OCI-LY1 (cell line): ENCODE results near the gene PTPRR.

Source experiments
- H2AFZ ChIP-seq: fragments of 200-600 bp; sonication (generic), shearing (Covaris generic); 2 replicates; pipeline ENCODE4 v1.6.0; 2014; ENCODE audit warnings: antibody characterized with exemption, mild to moderate bottlenecking, low read length
- H3F3A ChIP-seq: fragments of 200-600 bp; sonication (generic), shearing (Covaris generic); 2 replicates; pipeline ENCODE4 v1.6.0; 2014; ENCODE audit warnings: mild to moderate bottlenecking, antibody characterized with exemption, low read length, moderate library complexity; ENCODE audit not compliant: insufficient read depth
- H3K27ac ChIP-seq: fragments of 200-600 bp; sonication (generic); 2 replicates; pipeline ENCODE4 v1.5.1; 2014; ENCODE audit warnings: low read length, mixed run types, mild to moderate bottlenecking, low read depth; ENCODE audit not compliant: poor library complexity, severe bottlenecking
- H3K27me3 ChIP-seq: fragments of 200-600 bp; sonication (generic); 2 replicates; pipeline ENCODE4 v1.6.0; 2014; ENCODE audit warnings: antibody characterized with exemption, mild to moderate bottlenecking, low read length, moderate library complexity; ENCODE audit not compliant: insufficient read depth
- H3K36me3 ChIP-seq: fragments of 200-600 bp; sonication (generic); 2 replicates; pipeline ENCODE4 v1.6.1; 2014; ENCODE audit warnings: mild to moderate bottlenecking, antibody characterized with exemption, low read length, moderate library complexity, mixed read lengths; ENCODE audit not compliant: insufficient read depth
- H3K4me1 ChIP-seq: fragments of 200-600 bp; sonication (generic); 2 replicates; pipeline ENCODE4 v1.5.1; 2014; ENCODE audit warnings: mild to moderate bottlenecking, low read length, moderate library complexity; ENCODE audit not compliant: insufficient read depth, severe bottlenecking
- H3K4me2 ChIP-seq: fragments of 200-600 bp; sonication (generic), shearing (Covaris generic); 2 replicates; pipeline ENCODE4 v1.6.1; 2014; ENCODE audit warnings: low read length
- H3K4me3 ChIP-seq: fragments of 200-600 bp; sonication (generic); 2 replicates; pipeline ENCODE4 v1.5.1; 2014; ENCODE audit warnings: low read length, low read depth, mild to moderate bottlenecking, mixed read lengths; ENCODE audit not compliant: poor library complexity, severe bottlenecking
- H3K79me2 ChIP-seq: fragments of 200-600 bp; shearing (Covaris generic); 2 replicates; pipeline ENCODE4 v1.6.1; 2016; ENCODE audit warnings: mixed run types, low read length, mixed read lengths; ENCODE audit not compliant: insufficient read depth
- H3K9ac ChIP-seq: fragments of 200-600 bp; sonication (generic), shearing (Covaris generic); 2 replicates; pipeline ENCODE4 v1.6.1; 2014; ENCODE audit warnings: mild to moderate bottlenecking, low read length, mixed read lengths
- H3K9me2 ChIP-seq: fragments of 200-600 bp; sonication (generic), shearing (Covaris generic); 2 replicates; pipeline ENCODE4 v1.6.1; 2014; ENCODE audit warnings: low read depth, mild to moderate bottlenecking, low read length, mixed read lengths
- H3K9me3 ChIP-seq: fragments of 200-600 bp; shearing (Covaris generic); 2 replicates; pipeline ENCODE4 v1.6.1; 2014; ENCODE audit warnings: low read length, mixed read lengths
- H4K20me1 ChIP-seq: fragments of 200-600 bp; sonication (generic), shearing (Covaris generic); 2 replicates; pipeline ENCODE4 v1.6.0; 2016; ENCODE audit warnings: mild to moderate bottlenecking, low read length; ENCODE audit not compliant: insufficient read depth
- CTCF ChIP-seq: fragments of 200-600 bp; sonication (generic), shearing (Covaris generic); IDR thresholded peaks from 2 replicates; pipeline ENCODE4 v1.5.1; 2017; ENCODE audit warnings: mild to moderate bottlenecking, antibody characterized with exemption, low read length, moderate library complexity, mixed read lengths
- EZH2 ChIP-seq: fragments of 200-600 bp; sonication (generic), shearing (Covaris generic); IDR thresholded peaks from 2 replicates; pipeline ENCODE4 v1.8.0; 2017; ENCODE audit warnings: borderline replicate concordance, mixed run types, mild to moderate bottlenecking, antibody characterized with exemption, low read length, moderate library complexity, mixed read lengths

PTPRR gene

GRCh38 chr12:70758494-70758845 lies 162.1 kb downstream of the PTPRR start:
- no peak overlapping the region for H3K9ac ChIP-seq
- H3K9me3 ChIP-seq, result no peaks in the 10 kb centered on the region
- no peak for TF ChIP-seq EZH2
- TF ChIP-seq CTCF, result no peak
- H3F3A ChIP-seq, result no peaks in the 10 kb centered on the region
- no peak overlapping the region for H3K4me3 ChIP-seq
- no peak overlapping the region for H3K4me2 ChIP-seq
- H3K27me3 ChIP-seq, result no peaks in the 10 kb centered on the region
- H3K9me2 ChIP-seq, result no peaks in the 10 kb centered on the region
- H3K79me2 ChIP-seq, result no peaks in the 10 kb centered on the region
- no peaks in the 10 kb centered on the region for H4K20me1 ChIP-seq
- no peak overlapping the region for H2AFZ ChIP-seq
- no peak overlapping the region for H3K27ac ChIP-seq
- no peaks in the 10 kb centered on the region for H3K4me1 ChIP-seq
- H3K36me3 ChIP-seq, result no peaks in the 10 kb centered on the region

GRCh38 chr12:70757830-70758493 lies 162.6 kb downstream of the PTPRR start:
- no peaks in the 10 kb centered on the region for H3K9me3 ChIP-seq
- H3K9me2 ChIP-seq, result no peaks in the 10 kb centered on the region
- H4K20me1 ChIP-seq, result no peaks in the 10 kb centered on the region
- no peaks in the 10 kb centered on the region for H3K27me3 ChIP-seq
- H3K9ac ChIP-seq, result no peak overlapping the region
- TF ChIP-seq EZH2 (no peak), CTCF (no peak)
- no peak overlapping the region for H3K4me2 ChIP-seq
- H3F3A ChIP-seq, result no peaks in the 10 kb centered on the region
- H3K27ac ChIP-seq, result no peak overlapping the region
- H3K79me2 ChIP-seq, result no peaks in the 10 kb centered on the region
- no peaks in the 10 kb centered on the region for H3K36me3 ChIP-seq
- no peak overlapping the region for H2AFZ ChIP-seq
- H3K4me1 ChIP-seq, result no peaks in the 10 kb centered on the region
- no peak overlapping the region for H3K4me3 ChIP-seq

GRCh38 chr12:70756791-70757190 lies 163.7 kb downstream of the PTPRR start:
- no peak for TF ChIP-seq CTCF
- no peak overlapping the region for H2AFZ ChIP-seq
- H3F3A ChIP-seq, result no peaks in the 10 kb centered on the region
- H3K4me1 ChIP-seq, result no peaks in the 10 kb centered on the region
- no peaks in the 10 kb centered on the region for H3K27me3 ChIP-seq
- H3K79me2 ChIP-seq, result no peaks in the 10 kb centered on the region
- H4K20me1 ChIP-seq, result no peaks in the 10 kb centered on the region
- no peaks in the 10 kb centered on the region for H3K9me2 ChIP-seq
- no peaks in the 10 kb centered on the region for H3K36me3 ChIP-seq
- no peak overlapping the region for H3K9ac ChIP-seq
- H3K9me3 ChIP-seq, result no peaks in the 10 kb centered on the region
- H3K4me2 ChIP-seq, result no peak overlapping the region
- H3K27ac ChIP-seq, result no peak overlapping the region
- no peak overlapping the region for H3K4me3 ChIP-seq
